IMR-90 (cell line): ENCODE data around the gene LYRM2. TPM values are rescaled to one million over a fixed set of nuclear protein-coding genes. Genes with fewer than 3 reads are reported as not detected.

Experiments
- ATAC-seq: fragments of 200-7000 bp; cut with Tn5 transposase; 2 replicates; pipeline ENCODE4 v1.9.1; 2020; ENCODE audit warnings: low read depth, mild to moderate bottlenecking, moderate library complexity
- BruUV-seq: library from RNA; stranded (reverse); fragments of 400-500 nt; replicated peaks from 2 replicates; lab custom pipeline; 2021; lab: Mats Ljungman, UMichigan
- CTCF ChIA-PET: fragments of 300-600 bp; formaldehyde crosslinking; extraction: SDS; loops from one replicate; lab custom pipeline; 2021; ENCODE audit warnings: antibody characterized with exemption; lab: Yijun Ruan, JAX
- POLR2A ChIA-PET: fragments of 300-600 bp; sonication (Branson Sonifier 250); formaldehyde crosslinking; loops from one replicate; lab custom pipeline; 2022; ENCODE audit warnings: antibody characterized with exemption; ENCODE audit not compliant: unreplicated experiment; lab: Charles Lee
- DNase-seq: peaks from one replicate; pipeline ENCODE4 v3.0.0; 2013
- H2AFZ ChIP-seq: replicated peaks from 2 replicates; pipeline ENCODE3; 2013; ENCODE audit warnings: low read length, mild to moderate bottlenecking; ENCODE audit not compliant: poor library complexity
- H2AK5ac ChIP-seq: 2 replicates; pipeline ENCODE4 v1.6.1; 2013; ENCODE audit warnings: low read depth, low read length, inconsistent platforms
- H2AK9ac ChIP-seq: replicated peaks from 2 replicates; pipeline ENCODE3; 2013; ENCODE audit warnings: mild to moderate bottlenecking, low read depth, low read length, moderate library complexity; ENCODE audit not compliant: poor library complexity
- H2BK120ac ChIP-seq: 2 replicates; pipeline ENCODE4 v1.6.1; 2013; ENCODE audit warnings: low read depth, low read length, inconsistent platforms
- H2BK15ac ChIP-seq: 3 replicates; pipeline ENCODE4 v1.6.1; 2013; ENCODE audit warnings: low read depth, low read length, inconsistent platforms
- H2BK20ac ChIP-seq: 2 replicates; pipeline ENCODE4 v1.6.1; 2013; ENCODE audit warnings: low read depth, mild to moderate bottlenecking, inconsistent platforms, low read length, moderate library complexity
- H2BK5ac ChIP-seq: 2 replicates; pipeline ENCODE4 v1.6.1; 2013; ENCODE audit warnings: mild to moderate bottlenecking, low read depth, low read length, inconsistent platforms; ENCODE audit not compliant: poor library complexity, severe bottlenecking
- H3K14ac ChIP-seq: replicated peaks from 2 replicates; pipeline ENCODE4 v1.6.1; 2013; ENCODE audit warnings: low read depth, low read length, inconsistent platforms
- H3K18ac ChIP-seq: 2 replicates; pipeline ENCODE4 v1.6.1; 2013; ENCODE audit warnings: low read depth, low read length, control low read depth
- H3K23ac ChIP-seq: 2 replicates; pipeline ENCODE4 v1.6.1; 2013; ENCODE audit warnings: low read depth, low read length, inconsistent platforms
- H3K27ac ChIP-seq: 2 replicates; pipeline ENCODE4 v1.5.1; 2013; ENCODE audit warnings: mild to moderate bottlenecking, control low read depth, low read length; ENCODE audit not compliant: insufficient read depth
- H3K27me3 ChIP-seq: 2 replicates; pipeline ENCODE4 v1.6.1; 2013; ENCODE audit warnings: low read length; ENCODE audit not compliant: control insufficient read depth, insufficient read depth
- H3K36me3 ChIP-seq: 2 replicates; pipeline ENCODE4 v1.6.1; 2013; ENCODE audit warnings: low read length, mixed read lengths; ENCODE audit not compliant: control insufficient read depth, insufficient read depth
- H3K4ac ChIP-seq: 2 replicates; pipeline ENCODE4 v1.6.1; 2013; ENCODE audit warnings: low read depth, low read length, inconsistent platforms
- H3K4me1 ChIP-seq: 2 replicates; pipeline ENCODE4 v1.6.1; 2013; ENCODE audit warnings: low read length, mixed read lengths; ENCODE audit not compliant: control insufficient read depth, insufficient read depth
- H3K4me2 ChIP-seq: 2 replicates; pipeline ENCODE4 v1.6.1; 2013; ENCODE audit warnings: low read depth, mild to moderate bottlenecking, control low read depth, low read length, moderate library complexity
- H3K4me3 ChIP-seq: 2 replicates; pipeline ENCODE4 v1.5.1; 2013; ENCODE audit warnings: low read depth, mild to moderate bottlenecking, control low read depth, low read length, moderate library complexity; ENCODE audit not compliant: insufficient read depth
- H3K56ac ChIP-seq: 2 replicates; pipeline ENCODE4 v1.6.1; 2013; ENCODE audit warnings: low read length, inconsistent platforms; ENCODE audit not compliant: insufficient read depth; ENCODE audit errors: extremely low read depth
- H3K79me1 ChIP-seq, 2 experiments: 2 replicates each; pipeline ENCODE4 v1.6.1; 2013; ENCODE audit warnings: low read length in 2 of 2, inconsistent platforms in 1 of 2, low read depth in 1 of 2
- H3K9ac ChIP-seq: 2 replicates; pipeline ENCODE4 v1.6.1; 2013; ENCODE audit warnings: low read depth, low read length, control low read depth
- H3K9me1 ChIP-seq: 2 replicates; pipeline ENCODE4 v1.6.1; 2013; ENCODE audit warnings: low read length, inconsistent platforms; ENCODE audit not compliant: insufficient read depth
- H3K9me3 ChIP-seq: 2 replicates; pipeline ENCODE4 v1.6.1; 2013; ENCODE audit warnings: low read length; ENCODE audit not compliant: control insufficient read depth, insufficient read depth
- H4K20me1 ChIP-seq: 2 replicates; pipeline ENCODE4 v1.6.1; 2013; ENCODE audit warnings: low read length, inconsistent platforms; ENCODE audit not compliant: insufficient read depth
- H4K5ac ChIP-seq: 2 replicates; pipeline ENCODE4 v1.6.1; 2013; ENCODE audit warnings: mild to moderate bottlenecking, low read depth, low read length, control low read depth
- H4K8ac ChIP-seq, 2 experiments: 2 replicates each; pipeline ENCODE4 v1.6.1; 2013; ENCODE audit warnings: low read depth in 2 of 2, low read length in 2 of 2, control low read depth in 1 of 2, inconsistent platforms in 1 of 2
- H4K91ac ChIP-seq: 2 replicates; pipeline ENCODE4 v1.6.1; 2013; ENCODE audit warnings: low read depth, low read length, inconsistent platforms; ENCODE audit not compliant: insufficient read depth
- BHLHE40 ChIP-seq: fragments of 150-350 bp; IDR thresholded peaks from 2 replicates; pipeline ENCODE4 v1.6.1; 2016; ENCODE audit warnings: mild to moderate bottlenecking, low read depth, low read length
- CEBPB ChIP-seq: IDR thresholded peaks from 2 replicates; pipeline ENCODE4 v1.6.1; 2012; ENCODE audit warnings: low read depth, low read length, improper control_type of control experiment
- CHD1 ChIP-seq: IDR thresholded peaks from 2 replicates; pipeline ENCODE4 v1.6.1; 2012; ENCODE audit warnings: low read depth, low read length, improper control_type of control experiment
- CTCF ChIP-seq: conservative IDR thresholded peaks from 2 replicates; pipeline ENCODE4 v1.5.1; 2012; ENCODE audit warnings: mild to moderate bottlenecking, low read depth, low read length, improper control_type of control experiment
- MAZ ChIP-seq: IDR thresholded peaks from 2 replicates; pipeline ENCODE4 v1.6.1; 2012; ENCODE audit warnings: low read depth, mild to moderate bottlenecking, low read length, improper control_type of control experiment, moderate library complexity, borderline replicate concordance
- MXI1 ChIP-seq: IDR thresholded peaks from 2 replicates; pipeline ENCODE4 v1.6.1; 2012; ENCODE audit warnings: low read depth, mild to moderate bottlenecking, low read length, moderate library complexity, borderline replicate concordance
- NFE2L2 ChIP-seq: fragments of 150-350 bp; IDR thresholded peaks from 2 replicates; pipeline ENCODE4 v1.6.1; 2016; ENCODE audit warnings: low read depth, mild to moderate bottlenecking, low read length
- RAD21 ChIP-seq: IDR thresholded peaks from 2 replicates; pipeline ENCODE4 v1.6.1; 2012; ENCODE audit warnings: low read length, improper control_type of control experiment
- RCOR1 ChIP-seq: IDR thresholded peaks from 2 replicates; pipeline ENCODE4 v1.6.1; 2012; ENCODE audit warnings: mild to moderate bottlenecking, low read length, improper control_type of control experiment; ENCODE audit not compliant: insufficient replicate concordance
- RFX5 ChIP-seq: IDR thresholded peaks from 2 replicates; pipeline ENCODE4 v1.8.0; 2012; ENCODE audit warnings: low read depth, mild to moderate bottlenecking, low read length, moderate library complexity
- USF2 ChIP-seq: fragments of 150-350 bp; IDR thresholded peaks from 2 replicates; pipeline ENCODE4 v1.6.1; 2017; ENCODE audit warnings: mild to moderate bottlenecking, antibody characterized with exemption, low read length, low read depth
- WGBS, 2 experiments: methylation state at CpG; one replicate each; pipeline versions ENCODE4 v1.1.5 to v1.1.7; 2013; ENCODE audit warnings: missing lambda C conversion rate in 2 of 2; ENCODE audit not compliant: insufficient read length in 1 of 2; ENCODE audit errors: extremely low coverage in 2 of 2; 5-methylcytosine and 5-hydroxymethylcytosine counted together
- dilution Hi-C: fragments of 300-500 bp; cut with HindIII; formaldehyde crosslinking; loops from one replicate; pipeline ENCODE4 v1.14.3; 2018; ENCODE audit warnings: low sequenced_read_pairs; ENCODE audit not compliant: unreplicated experiment
- in situ Hi-C: fragments of 300-500 bp; cut with MboI; formaldehyde crosslinking; loops from 3 replicates; pipeline ENCODE4 v1.14.3; 2019; ENCODE audit warnings: low sequenced_read_pairs, inconsistent platforms, mixed read lengths
- intact Hi-C: fragments of 100-400 bp; cut with micrococcal nuclease; formaldehyde crosslinking; loops from 2 replicates; pipeline ENCODE4 v1.10.0; 2022
- polyA plus RNA-seq, 3 experiments: library from polyadenylated mRNA; depleted of rRNA; stranded (reverse); fragments of >200 nt; gene quantifications; 2 replicates each; pipeline ENCODE4 v1.2.3, GENCODE V29; 2012; ENCODE audit warnings: low replicate concordance in 1 of 3
- total RNA-seq: library from RNA; depleted of rRNA; stranded (reverse); fragments of >200 nt; gene quantifications from 2 replicates; pipeline ENCODE4 v1.2.3, GENCODE V29; 2012

The LYRM2 gene
- total and polyA plus RNA-seq, 2 of the 4 experiments (the other 2 are of a cell fraction) = 14.0 to 24.0 TPM

GRCh38 chr6:89650579-89650978 lies 12.0 kb upstream of the LYRM2 start:
- H2BK5ac ChIP-seq = no peak overlapping the region
- no peak overlapping the region for H3K4me2 ChIP-seq
- in situ Hi-C loops = no loop called here
- DNase-seq (no peak), ATAC-seq (no peak)
- H4K20me1 ChIP-seq = no peaks in the 10 kb centered on the region
- H2AFZ ChIP-seq = no peak overlapping the region
- no peak overlapping the region for H2AK5ac ChIP-seq
- H4K8ac ChIP-seq = no peak overlapping the region
- dilution Hi-C loops = no loop called here
- no peak overlapping the region for H2BK20ac ChIP-seq
- H4K5ac ChIP-seq = no peak overlapping the region
- H3K79me1 ChIP-seq = no peaks in the 10 kb centered on the region; a peak in 1 of 4 replicates
- no peak overlapping the region for H4K91ac ChIP-seq
- BruUV-seq = no TSS peak
- H3K9me1 ChIP-seq = peaks cover 2% of the 10 kb centered on the region
- no peak overlapping the region for H2BK15ac ChIP-seq
- TF ChIP-seq RCOR1 (no peak), CTCF (no peak), USF2 (no peak), RFX5 (no peak), MXI1 (no peak), MAZ (no peak), RAD21 (no peak), NFE2L2 (no peak), BHLHE40 (no peak), CHD1 (no peak), CEBPB (no peak)
- H3K4me3 ChIP-seq = no peak overlapping the region
- no peak overlapping the region for H3K14ac ChIP-seq
- no peaks in the 10 kb centered on the region for H3K9me3 ChIP-seq
- no peak overlapping the region for H3K18ac ChIP-seq
- H3K27ac ChIP-seq = no peak overlapping the region
- WGBS, 2 experiments = 97% methylated on average over 5 of the region's 8 CpGs; no CpG with 5 or more reads in 1 of the 2 experiments
- no peak overlapping the region for H3K56ac ChIP-seq
- intact Hi-C loops = no loop called here
- POLR2A ChIA-PET = no interaction called here
- peaks cover 2% of the 10 kb centered on the region for H3K4me1 ChIP-seq
- peaks cover 24% of the 10 kb centered on the region for H3K36me3 ChIP-seq
- no peak overlapping the region for H3K4ac ChIP-seq
- no peak overlapping the region for H2BK120ac ChIP-seq
- H3K23ac ChIP-seq = no peak overlapping the region
- CTCF ChIA-PET = no interaction called here
- no peaks in the 10 kb centered on the region for H3K27me3 ChIP-seq
- H3K9ac ChIP-seq = no peak overlapping the region
- H2AK9ac ChIP-seq = no peak overlapping the region
